Natural killer cell (primary cell): ENCODE measurements around the gene NUDCD3. TPM values are rescaled to one million over a fixed set of nuclear protein-coding genes. Genes with fewer than 3 reads are reported as not detected.

ENCODE experiments used
- ATAC-seq, 3 donors: fragments of 150-1000 bp in 2 of 3; fragments of 200-7000 bp in 1 of 3; cut with Tn5 transposase; 1 replicate in 1 of 3; 2 replicates in 2 of 3; pipeline ENCODE4 v1.10.0; 2021; ENCODE audit warnings: mild to moderate bottlenecking in 2 of 3, moderate library complexity in 2 of 3
- DNase-seq, 2 donors: peaks; one replicate each; pipeline versions ENCODE4 v3.0.0 to v3.0.0-alpha.2; 2013 to 2021; ENCODE audit warnings: mixed read lengths in 1 of 2
- H3K27ac ChIP-seq: one replicate; pipeline ENCODE4 v1.5.1; 2013; ENCODE audit warnings: mild to moderate bottlenecking, low read length
- H3K27me3 ChIP-seq: one replicate; pipeline ENCODE4 v1.6.1; 2013; ENCODE audit warnings: low read length; ENCODE audit not compliant: control insufficient read depth, insufficient read depth
- H3K36me3 ChIP-seq: one replicate; pipeline ENCODE4 v1.6.1; 2013; ENCODE audit warnings: low read length; ENCODE audit not compliant: control insufficient read depth, insufficient read depth
- H3K4me1 ChIP-seq: one replicate; pipeline ENCODE4 v1.6.1; 2013; ENCODE audit warnings: low read length; ENCODE audit not compliant: control insufficient read depth, insufficient read depth
- H3K4me3 ChIP-seq: one replicate; pipeline ENCODE4 v1.5.1; 2013; ENCODE audit warnings: low read length
- H3K9me3 ChIP-seq: one replicate; pipeline ENCODE4 v1.6.1; 2013; ENCODE audit warnings: low read length; ENCODE audit not compliant: control insufficient read depth, insufficient read depth
- H3K27ac Mint-ChIP-seq, 2 donors: one replicate each; pipeline ENCODE4 v1.8.0; 2022; ENCODE audit warnings: mild to moderate bottlenecking in 2 of 2, mixed read lengths in 2 of 2, moderate library complexity in 1 of 2
- H3K27me3 Mint-ChIP-seq, 2 donors: one replicate each; pipeline ENCODE4 v1.8.0; 2022; ENCODE audit warnings: low read depth in 2 of 2, mixed read lengths in 2 of 2
- H3K36me3 Mint-ChIP-seq: one replicate; pipeline ENCODE4 v1.8.0; 2022; ENCODE audit warnings: mixed read lengths
- H3K4me1 Mint-ChIP-seq, 2 donors: one replicate each; pipeline ENCODE4 v1.8.0; 2022; ENCODE audit warnings: mixed read lengths in 2 of 2
- H3K4me3 Mint-ChIP-seq: one replicate; pipeline ENCODE4 v1.8.0; 2022; ENCODE audit warnings: mild to moderate bottlenecking, moderate library complexity, mixed read lengths
- H3K9me3 Mint-ChIP-seq, 2 donors: one replicate each; pipeline ENCODE4 v1.8.0; 2022; ENCODE audit warnings: mixed read lengths in 2 of 2
- WGBS: methylation state at CpG from one replicate; pipeline ENCODE4 v1.1.7; 2013; ENCODE audit warnings: missing lambda C conversion rate; ENCODE audit not compliant: insufficient coverage; 5-methylcytosine and 5-hydroxymethylcytosine counted together
- intact Hi-C: fragments of 100-400 bp; cut with micrococcal nuclease; formaldehyde crosslinking; loops from one replicate; pipeline ENCODE4 v1.14.2; 2022
- total RNA-seq, 4 donors: library from RNA; stranded (reverse); fragments of 120-200 nt in 1 of 4; gene quantifications; one replicate each; pipeline versions ENCODE4 v1.2.3 to v1.2.4, GENCODE V29; 2013 to 2022
- TF ChIP-seq, protein P1 (sequence below): fragments of 200-600 bp; IDR thresholded peaks from one replicate; pipeline ENCODE4 v1.8.0; 2022; ENCODE audit warnings: antibody characterized with exemption

The NUDCD3 gene
- total RNA-seq, 3 donors from 2014 or later (not counting 1 experiment from before 2014, with no cell fraction given) = 50.1 to 79.9 (median 68.7) TPM

GRCh38 chr7:44515590-44516268, 25.3 kb upstream of the NUDCD3 start:
- no peak for DNase-seq
- Histone ChIP-seq H3K27me3 (no peaks in the 10 kb centered on the region), H3K27ac (no peak overlapping the region), H3K4me1 (no peaks in the 10 kb centered on the region), H3K4me3 (no peak overlapping the region), H3K9me3 (no peaks in the 10 kb centered on the region), H3K36me3 (no peaks in the 10 kb centered on the region)
- Mint-ChIP-seq H3K4me1 (no peaks in the 10 kb centered on the region), H3K4me3 (no peak overlapping the region), H3K27ac (no peak overlapping the region), H3K27me3 (peaks cover 12% of the 10 kb centered on the region in 2 donors), H3K9me3 (no peaks in the 10 kb centered on the region), H3K36me3 (no peaks in the 10 kb centered on the region)
- no peak for ATAC-seq
- 86% methylated on average over 10 of the region's 10 CpGs for whole genome bisulfite sequencing
- TF ChIP-seq, protein P1, sequence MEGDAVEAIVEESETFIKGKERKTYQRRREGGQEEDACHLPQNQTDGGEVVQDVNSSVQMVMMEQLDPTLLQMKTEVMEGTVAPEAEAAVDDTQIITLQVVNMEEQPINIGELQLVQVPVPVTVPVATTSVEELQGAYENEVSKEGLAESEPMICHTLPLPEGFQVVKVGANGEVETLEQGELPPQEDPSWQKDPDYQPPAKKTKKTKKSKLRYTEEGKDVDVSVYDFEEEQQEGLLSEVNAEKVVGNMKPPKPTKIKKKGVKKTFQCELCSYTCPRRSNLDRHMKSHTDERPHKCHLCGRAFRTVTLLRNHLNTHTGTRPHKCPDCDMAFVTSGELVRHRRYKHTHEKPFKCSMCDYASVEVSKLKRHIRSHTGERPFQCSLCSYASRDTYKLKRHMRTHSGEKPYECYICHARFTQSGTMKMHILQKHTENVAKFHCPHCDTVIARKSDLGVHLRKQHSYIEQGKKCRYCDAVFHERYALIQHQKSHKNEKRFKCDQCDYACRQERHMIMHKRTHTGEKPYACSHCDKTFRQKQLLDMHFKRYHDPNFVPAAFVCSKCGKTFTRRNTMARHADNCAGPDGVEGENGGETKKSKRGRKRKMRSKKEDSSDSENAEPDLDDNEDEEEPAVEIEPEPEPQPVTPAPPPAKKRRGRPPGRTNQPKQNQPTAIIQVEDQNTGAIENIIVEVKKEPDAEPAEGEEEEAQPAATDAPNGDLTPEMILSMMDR = no peak
- intact Hi-C loops = no loop called here

DNA sequence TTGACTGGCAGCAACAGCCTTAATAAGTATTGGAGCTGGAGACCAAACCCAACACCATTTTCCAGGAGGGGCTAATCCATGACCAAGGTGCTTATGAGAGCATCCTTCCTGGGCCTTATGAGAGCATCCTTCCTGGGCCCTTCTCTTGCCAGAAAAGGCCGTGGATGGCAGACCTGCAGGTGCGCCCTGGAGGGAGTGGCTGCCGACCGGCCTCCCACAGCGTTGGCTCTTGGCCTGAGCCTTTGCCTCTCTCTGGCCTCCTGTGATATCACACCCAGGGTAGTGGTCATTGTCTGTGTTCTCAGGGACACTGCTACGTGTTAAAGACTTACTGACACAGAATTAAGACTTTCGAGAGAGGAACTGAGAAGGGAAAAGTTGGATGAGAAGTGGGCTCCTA, 22.3 kb upstream of the NUDCD3 start:
- no peak overlapping the region for H3K27ac Mint-ChIP-seq
- peaks cover 20 to 25% of the 10 kb centered on the region in 2 donors for H3K27me3 Mint-ChIP-seq
- peaks cover 0 to 5% of the 10 kb centered on the region in 2 donors for H3K4me1 Mint-ChIP-seq
- no peaks in the 10 kb centered on the region for H3K36me3 Mint-ChIP-seq
- H3K27ac ChIP-seq = no peak overlapping the region
- ATAC-seq = no peak
- H3K9me3 ChIP-seq = no peaks in the 10 kb centered on the region
- H3K36me3 ChIP-seq = no peaks in the 10 kb centered on the region
- H3K4me1 ChIP-seq = no peaks in the 10 kb centered on the region
- H3K4me3 ChIP-seq = no peak overlapping the region
- no peak overlapping the region for H3K4me3 Mint-ChIP-seq
- no peak for DNase-seq
- H3K27me3 ChIP-seq = no peaks in the 10 kb centered on the region
- no peaks in the 10 kb centered on the region for H3K9me3 Mint-ChIP-seq
- TF ChIP-seq, protein P1 = no peak
- intact Hi-C loops = no loop called here
- 87% methylated on average over 7 of the region's 7 CpGs for WGBS

DNA sequence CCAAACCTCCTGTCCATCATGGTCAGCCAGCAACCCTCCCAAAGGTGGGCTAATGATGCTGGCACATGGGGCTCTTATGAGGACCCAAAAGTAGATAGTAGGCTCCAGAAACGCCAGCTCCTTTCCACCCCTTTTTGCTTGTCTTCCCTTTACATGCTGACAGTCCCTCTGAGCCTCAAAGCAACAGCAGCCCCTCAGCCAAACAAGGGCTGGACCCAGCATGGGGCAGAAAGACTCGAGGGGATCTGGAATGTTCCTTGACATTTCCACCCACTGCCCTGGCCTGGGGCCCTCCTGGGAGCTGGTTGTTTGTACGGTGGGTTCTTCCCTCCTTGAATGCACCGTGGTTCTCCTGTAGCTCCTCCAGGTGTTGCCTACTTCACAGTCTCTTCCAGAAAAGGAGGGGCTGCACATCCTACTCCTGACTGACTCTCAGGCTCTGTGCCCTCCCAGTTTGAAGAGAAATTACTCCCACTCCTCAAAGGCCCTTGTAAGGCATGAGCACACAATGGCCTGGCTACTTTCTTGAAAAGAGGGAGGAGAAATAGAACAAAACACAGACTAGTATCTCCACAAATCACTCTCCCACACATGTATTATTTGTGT, 21.5 kb upstream of the NUDCD3 start:
- H3K27ac ChIP-seq = no peak overlapping the region
- no peaks in the 10 kb centered on the region for H3K27me3 ChIP-seq
- TF ChIP-seq, protein P1 = no peak
- intact Hi-C loops = no loop called here
- H3K4me3 ChIP-seq = no peak overlapping the region
- DNase-seq (no peak), ATAC-seq (no peak)
- Mint-ChIP-seq H3K27me3 (peaks cover 20 to 25% of the 10 kb centered on the region in 2 donors), H3K27ac (no peak overlapping the region), H3K36me3 (no peaks in the 10 kb centered on the region), H3K9me3 (no peaks in the 10 kb centered on the region), H3K4me3 (no peak overlapping the region), H3K4me1 (peaks cover 0 to 5% of the 10 kb centered on the region in 2 donors)
- H3K4me1 ChIP-seq = no peaks in the 10 kb centered on the region
- no peaks in the 10 kb centered on the region for H3K9me3 ChIP-seq
- WGBS = 72% methylated on average over 4 of the region's 4 CpGs
- no peaks in the 10 kb centered on the region for H3K36me3 ChIP-seq
